ENCODE data around the gene HSPBP1.

Gene HSPBP1

GRCh38 chr19:55266840-55267239, 13.1 kb downstream of the HSPBP1 start:
- peak; percentile 97 for TF ChIP-seq ZNF8 (CRISPR knock-in tag; IDR thresholded peaks at IDR 0.05)
- TF ChIP-seq BACH2 (CRISPR knock-in tag; IDR thresholded peaks at IDR 0.05; ENCODE audit: borderline replicate concordance) = no peak
- ATAC-seq = no peak

GRCh38 chr19:55266404-55266803, 13.5 kb downstream of the HSPBP1 start:
- ATAC-seq = no peak
- TF ChIP-seq ZNF8 (CRISPR knock-in tag; IDR thresholded peaks at IDR 0.05) (no peak), ZFP3 (CRISPR knock-in tag; IDR thresholded peaks at IDR 0.05) (no peak), BACH2 (CRISPR knock-in tag; IDR thresholded peaks at IDR 0.05; ENCODE audit: borderline replicate concordance) (no peak), TOX (CRISPR knock-in tag; IDR thresholded peaks at IDR 0.05; ENCODE audit: borderline replicate concordance) (no peak), ESRRG (CRISPR knock-in tag; IDR thresholded peaks at IDR 0.05) (no peak), ARNTL (CRISPR knock-in tag; IDR thresholded peaks at IDR 0.05; ENCODE audit: borderline replicate concordance, low read depth) (no peak), CSRNP3 (CRISPR knock-in tag; IDR thresholded peaks at IDR 0.05) (no peak)
- TF ChIP-seq, protein P1, sequence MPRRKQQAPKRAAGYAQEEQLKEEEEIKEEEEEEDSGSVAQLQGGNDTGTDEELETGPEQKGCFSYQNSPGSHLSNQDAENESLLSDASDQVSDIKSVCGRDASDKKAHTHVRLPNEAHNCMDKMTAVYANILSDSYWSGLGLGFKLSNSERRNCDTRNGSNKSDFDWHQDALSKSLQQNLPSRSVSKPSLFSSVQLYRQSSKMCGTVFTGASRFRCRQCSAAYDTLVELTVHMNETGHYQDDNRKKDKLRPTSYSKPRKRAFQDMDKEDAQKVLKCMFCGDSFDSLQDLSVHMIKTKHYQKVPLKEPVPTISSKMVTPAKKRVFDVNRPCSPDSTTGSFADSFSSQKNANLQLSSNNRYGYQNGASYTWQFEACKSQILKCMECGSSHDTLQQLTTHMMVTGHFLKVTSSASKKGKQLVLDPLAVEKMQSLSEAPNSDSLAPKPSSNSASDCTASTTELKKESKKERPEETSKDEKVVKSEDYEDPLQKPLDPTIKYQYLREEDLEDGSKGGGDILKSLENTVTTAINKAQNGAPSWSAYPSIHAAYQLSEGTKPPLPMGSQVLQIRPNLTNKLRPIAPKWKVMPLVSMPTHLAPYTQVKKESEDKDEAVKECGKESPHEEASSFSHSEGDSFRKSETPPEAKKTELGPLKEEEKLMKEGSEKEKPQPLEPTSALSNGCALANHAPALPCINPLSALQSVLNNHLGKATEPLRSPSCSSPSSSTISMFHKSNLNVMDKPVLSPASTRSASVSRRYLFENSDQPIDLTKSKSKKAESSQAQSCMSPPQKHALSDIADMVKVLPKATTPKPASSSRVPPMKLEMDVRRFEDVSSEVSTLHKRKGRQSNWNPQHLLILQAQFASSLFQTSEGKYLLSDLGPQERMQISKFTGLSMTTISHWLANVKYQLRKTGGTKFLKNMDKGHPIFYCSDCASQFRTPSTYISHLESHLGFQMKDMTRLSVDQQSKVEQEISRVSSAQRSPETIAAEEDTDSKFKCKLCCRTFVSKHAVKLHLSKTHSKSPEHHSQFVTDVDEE (CRISPR knock-in tag; IDR thresholded peaks at IDR 0.05) = no peak

DNA sequence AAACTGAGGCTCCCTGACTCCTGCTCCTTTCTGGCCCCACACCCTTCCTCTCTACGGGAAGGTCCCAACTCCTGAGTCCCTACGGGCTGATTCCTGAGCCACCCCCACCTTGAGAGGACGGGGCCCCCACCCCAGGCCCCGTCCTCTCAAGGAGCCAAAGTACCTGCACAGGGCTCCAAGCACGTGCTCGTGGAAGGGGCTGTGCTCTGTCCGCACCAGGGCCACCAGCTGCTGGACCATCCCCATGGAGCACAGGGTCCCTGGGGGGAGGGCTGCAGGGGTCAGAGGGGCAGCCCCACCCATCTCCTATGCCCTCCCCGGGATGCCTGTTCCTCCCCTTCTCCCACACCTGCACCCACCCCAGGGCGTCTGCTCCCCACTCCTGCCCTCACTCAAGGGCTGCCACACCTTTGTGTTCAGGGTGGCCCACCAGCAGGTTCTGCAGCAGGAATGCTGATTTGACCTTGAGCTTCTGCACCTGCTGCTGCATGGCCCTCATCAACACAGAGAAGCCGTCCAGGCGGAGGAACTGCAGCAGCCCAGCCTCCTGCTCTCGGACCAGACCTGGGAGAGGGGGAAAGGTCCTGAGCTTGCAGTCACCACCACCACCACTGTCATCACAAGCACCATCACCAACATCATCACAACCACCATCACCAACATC, 14.1 kb downstream of the HSPBP1 start:
- TF ChIP-seq ZFP30 (CRISPR knock-in tag; IDR thresholded peaks at IDR 0.05) = no peak
- ATAC-seq = no peak

DNA sequence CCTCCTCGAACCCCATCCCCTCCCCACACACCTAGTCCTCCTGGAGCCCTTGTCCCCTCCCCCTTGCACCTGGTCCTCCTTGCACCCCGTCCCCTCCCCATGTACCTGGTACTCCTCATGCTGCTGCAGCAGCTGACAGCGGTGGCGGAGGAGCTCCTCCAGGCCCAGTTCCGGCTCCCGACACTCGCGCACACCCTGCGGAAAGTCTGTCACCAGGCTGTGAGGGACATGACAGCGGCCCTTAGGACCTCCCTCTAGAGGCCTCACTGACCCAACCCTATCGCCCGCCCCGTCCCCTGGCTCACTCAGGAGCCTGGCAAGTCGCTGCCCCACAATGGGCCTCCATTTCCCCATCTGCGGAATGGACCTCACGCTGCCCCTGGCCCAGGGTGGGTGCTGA, 14.7 kb downstream of the HSPBP1 start:
- TF ChIP-seq PATZ1 (CRISPR knock-in tag; IDR thresholded peaks at IDR 0.05; ENCODE audit: borderline replicate concordance) = no peak
- no peak for TF ChIP-seq ZNF70 (CRISPR knock-in tag; IDR thresholded peaks at IDR 0.05)
- TF ChIP-seq ZFP3 (CRISPR knock-in tag; IDR thresholded peaks at IDR 0.05) = no peak
- TF ChIP-seq, protein P2, sequence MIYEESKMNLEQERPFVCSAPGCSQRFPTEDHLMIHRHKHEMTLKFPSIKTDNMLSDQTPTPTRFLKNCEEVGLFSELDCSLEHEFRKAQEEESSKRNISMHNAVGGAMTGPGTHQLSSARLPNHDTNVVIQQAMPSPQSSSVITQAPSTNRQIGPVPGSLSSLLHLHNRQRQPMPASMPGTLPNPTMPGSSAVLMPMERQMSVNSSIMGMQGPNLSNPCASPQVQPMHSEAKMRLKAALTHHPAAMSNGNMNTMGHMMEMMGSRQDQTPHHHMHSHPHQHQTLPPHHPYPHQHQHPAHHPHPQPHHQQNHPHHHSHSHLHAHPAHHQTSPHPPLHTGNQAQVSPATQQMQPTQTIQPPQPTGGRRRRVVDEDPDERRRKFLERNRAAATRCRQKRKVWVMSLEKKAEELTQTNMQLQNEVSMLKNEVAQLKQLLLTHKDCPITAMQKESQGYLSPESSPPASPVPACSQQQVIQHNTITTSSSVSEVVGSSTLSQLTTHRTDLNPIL (CRISPR knock-in tag; IDR thresholded peaks at IDR 0.05; ENCODE audit: low read depth) = no peak
- TF ChIP-seq PPARA (CRISPR knock-in tag; IDR thresholded peaks at IDR 0.05; ENCODE audit: borderline replicate concordance) = no peak
- TF ChIP-seq POU6F1 (CRISPR knock-in tag; IDR thresholded peaks at IDR 0.05; ENCODE audit: borderline replicate concordance, low read depth) = no peak
- no peak for TF ChIP-seq GLIS3 (CRISPR knock-in tag; IDR thresholded peaks at IDR 0.05)
- no peak for TF ChIP-seq ESRRG (CRISPR knock-in tag; IDR thresholded peaks at IDR 0.05)
- no peak for TF ChIP-seq ZC3H10 (CRISPR knock-in tag; IDR thresholded peaks at IDR 0.05)
- ATAC-seq = no peak

DNA sequence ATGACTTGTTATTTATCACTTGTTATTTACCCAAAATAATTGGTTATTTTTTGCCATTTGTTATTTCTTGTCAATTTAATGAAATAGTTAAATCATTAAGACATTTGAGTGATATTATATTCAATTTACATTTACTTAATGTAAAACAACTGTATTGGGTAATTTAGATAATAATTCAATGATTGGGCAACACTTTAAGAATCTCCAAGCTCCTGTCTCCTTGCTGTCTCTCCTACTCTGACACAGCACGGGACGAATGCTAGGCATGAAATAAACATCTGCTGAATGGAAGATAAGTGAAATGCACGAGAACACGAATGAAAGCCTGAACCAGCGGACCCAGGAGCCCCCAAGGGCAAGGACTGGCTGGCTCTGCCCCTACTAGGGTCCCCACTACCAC, 15.4 kb downstream of the HSPBP1 start:
- TF ChIP-seq ZNF565 (CRISPR knock-in tag; conservative IDR thresholded peaks at IDR 0.05; ENCODE audit: low read depth) = no peak
- TF ChIP-seq CSDC2 (CRISPR knock-in tag; IDR thresholded peaks at IDR 0.05) = no peak
- TF ChIP-seq, protein P1 (CRISPR knock-in tag; IDR thresholded peaks at IDR 0.05) = no peak
- no peak for TF ChIP-seq ISL1 (CRISPR knock-in tag; IDR thresholded peaks at IDR 0.05)
- no peak for TF ChIP-seq TOX (CRISPR knock-in tag; IDR thresholded peaks at IDR 0.05; ENCODE audit: borderline replicate concordance)
- ATAC-seq = no peak

Data from SK-N-SH treated with all-trans-retinoic acid at 6 μM for 48 hours (cell line).